ENCODE data around the gene NFIA.

DNA sequence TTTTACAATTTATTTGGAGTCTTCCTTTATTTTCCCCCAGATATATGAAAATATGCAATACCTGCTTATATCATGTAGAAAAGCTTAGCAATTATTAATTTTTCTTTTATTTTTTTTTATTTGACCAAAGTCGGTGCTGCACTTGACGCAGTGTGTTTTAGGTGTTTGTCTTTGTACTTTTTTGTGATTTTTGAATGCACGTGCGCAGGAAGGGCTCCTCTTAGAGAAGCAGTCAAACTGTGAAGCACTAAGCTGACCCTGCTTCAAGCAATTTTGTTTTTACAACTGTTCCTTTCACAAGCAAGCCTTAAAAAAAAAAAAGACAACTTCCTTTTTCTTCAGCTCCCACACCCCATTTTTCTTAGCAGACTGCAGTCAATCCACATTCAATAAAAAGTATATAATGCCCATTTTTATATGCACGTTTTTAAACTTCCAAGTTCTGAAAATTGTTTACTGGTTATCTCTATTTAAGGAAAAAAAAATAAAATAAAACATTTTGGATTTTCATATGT is 375.2 kb downstream of the NFIA start:
- TF ChIP-seq, protein P1, sequence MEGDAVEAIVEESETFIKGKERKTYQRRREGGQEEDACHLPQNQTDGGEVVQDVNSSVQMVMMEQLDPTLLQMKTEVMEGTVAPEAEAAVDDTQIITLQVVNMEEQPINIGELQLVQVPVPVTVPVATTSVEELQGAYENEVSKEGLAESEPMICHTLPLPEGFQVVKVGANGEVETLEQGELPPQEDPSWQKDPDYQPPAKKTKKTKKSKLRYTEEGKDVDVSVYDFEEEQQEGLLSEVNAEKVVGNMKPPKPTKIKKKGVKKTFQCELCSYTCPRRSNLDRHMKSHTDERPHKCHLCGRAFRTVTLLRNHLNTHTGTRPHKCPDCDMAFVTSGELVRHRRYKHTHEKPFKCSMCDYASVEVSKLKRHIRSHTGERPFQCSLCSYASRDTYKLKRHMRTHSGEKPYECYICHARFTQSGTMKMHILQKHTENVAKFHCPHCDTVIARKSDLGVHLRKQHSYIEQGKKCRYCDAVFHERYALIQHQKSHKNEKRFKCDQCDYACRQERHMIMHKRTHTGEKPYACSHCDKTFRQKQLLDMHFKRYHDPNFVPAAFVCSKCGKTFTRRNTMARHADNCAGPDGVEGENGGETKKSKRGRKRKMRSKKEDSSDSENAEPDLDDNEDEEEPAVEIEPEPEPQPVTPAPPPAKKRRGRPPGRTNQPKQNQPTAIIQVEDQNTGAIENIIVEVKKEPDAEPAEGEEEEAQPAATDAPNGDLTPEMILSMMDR (conservative IDR thresholded peaks at IDR 0.05; ENCODE audit: low read depth, low read length) = no peak
- no peak for TF ChIP-seq EZH2 (IDR thresholded peaks at IDR 0.05; ENCODE audit: borderline replicate concordance, low read depth, low read length, poor library complexity, severe bottlenecking)
